Neural progenitor cell (in vitro differentiated cells): ENCODE results near the gene NRM. TPM values are rescaled to one million over a fixed set of nuclear protein-coding genes. Genes with fewer than 3 reads are reported as not detected.

ENCODE experiments used
- DNase-seq: peaks from one replicate; pipeline ENCODE4 v3.0.0-alpha.2; 2016; ENCODE audit warnings: low spot score
- H2AFZ ChIP-seq: fragments of 200-600 bp; sonication (generic); replicated peaks from 2 replicates; pipeline ENCODE4 v1.6.1; 2016; ENCODE audit warnings: antibody characterized with exemption
- H3F3A ChIP-seq: fragments of 200-600 bp; sonication (generic); 2 replicates; pipeline ENCODE4 v1.6.1; 2016; ENCODE audit warnings: antibody characterized with exemption, low read depth
- H3K27ac ChIP-seq: fragments of 200-600 bp; sonication (generic); 2 replicates; pipeline ENCODE4 v1.5.1; 2016; ENCODE audit warnings: mild to moderate bottlenecking
- H3K27me3 ChIP-seq: fragments of 200-600 bp; sonication (generic); 2 replicates; pipeline ENCODE4 v1.6.1; 2016; ENCODE audit warnings: mild to moderate bottlenecking, moderate library complexity
- H3K36me3 ChIP-seq: fragments of 200-600 bp; sonication (generic); 2 replicates; pipeline ENCODE4 v1.5.1; 2016
- H3K4me1 ChIP-seq: fragments of 200-600 bp; sonication (generic); 2 replicates; pipeline ENCODE4 v1.6.1; 2016; ENCODE audit warnings: mixed run types
- H3K4me2 ChIP-seq: fragments of 200-600 bp; sonication (generic); 2 replicates; pipeline ENCODE4 v1.6.1; 2016
- H3K4me3 ChIP-seq: fragments of 200-600 bp; sonication (generic); 2 replicates; pipeline ENCODE4 v1.5.1; 2016
- H3K79me2 ChIP-seq: fragments of 200-600 bp; sonication (generic); 2 replicates; pipeline ENCODE4 v1.6.1; 2016; ENCODE audit warnings: low read depth
- H3K9ac ChIP-seq: fragments of 200-600 bp; sonication (generic); 2 replicates; pipeline ENCODE4 v1.6.1; 2016
- H3K9me3 ChIP-seq: fragments of 200-600 bp; sonication (generic); 2 replicates; pipeline ENCODE4 v1.5.1; 2016; ENCODE audit warnings: low read depth
- H4K20me1 ChIP-seq: fragments of 200-600 bp; sonication (generic); 2 replicates; pipeline ENCODE4 v1.6.1; 2016; ENCODE audit warnings: low read depth
- H3K27ac Mint-ChIP-seq: 3 replicates; pipeline ENCODE4 v1.8.0; 2021; ENCODE audit warnings: mixed read lengths
- H3K27me3 Mint-ChIP-seq: 2 replicates; pipeline ENCODE4 v1.8.0; 2022; ENCODE audit warnings: low read depth, mild to moderate bottlenecking, inconsistent platforms, moderate library complexity, mixed read lengths; ENCODE audit not compliant: insufficient read depth
- H3K36me3 Mint-ChIP-seq: 3 replicates; pipeline ENCODE4 v1.8.0; 2021; ENCODE audit warnings: mixed read lengths
- H3K4me1 Mint-ChIP-seq: 3 replicates; pipeline ENCODE4 v1.8.0; 2021; ENCODE audit warnings: mixed read lengths
- H3K4me3 Mint-ChIP-seq: 3 replicates; pipeline ENCODE4 v1.8.0; 2021; ENCODE audit warnings: mild to moderate bottlenecking, moderate library complexity, mixed read lengths
- H3K9me3 Mint-ChIP-seq: 3 replicates; pipeline ENCODE4 v1.8.0; 2020; ENCODE audit warnings: mixed read lengths
- EZH2 ChIP-seq: fragments of 200-600 bp; sonication (generic); IDR thresholded peaks from 2 replicates; pipeline ENCODE4 v1.6.1; 2017; ENCODE audit warnings: antibody characterized with exemption, mild to moderate bottlenecking, moderate library complexity
- EZH2phosphoT487 ChIP-seq: fragments of 200-600 bp; sonication (generic); IDR thresholded peaks from 2 replicates; pipeline ENCODE4 v1.6.1; 2017; ENCODE audit warnings: antibody characterized with exemption
- total RNA-seq: library from RNA; depleted of rRNA; stranded (reverse); fragments of >200 nt; gene quantifications from 2 replicates; pipeline ENCODE4 v1.2.3, GENCODE V29; 2015; ENCODE audit warnings: low replicate concordance
- TF ChIP-seq, protein P1 (sequence below): fragments of 200-600 bp; sonication (generic); IDR thresholded peaks from 2 replicates; pipeline ENCODE4 v1.5.1; 2017; ENCODE audit warnings: antibody characterized with exemption, mild to moderate bottlenecking

The NRM gene
- total RNA-seq, 1 donor from 2014 or later = 12.4 TPM

DNA sequence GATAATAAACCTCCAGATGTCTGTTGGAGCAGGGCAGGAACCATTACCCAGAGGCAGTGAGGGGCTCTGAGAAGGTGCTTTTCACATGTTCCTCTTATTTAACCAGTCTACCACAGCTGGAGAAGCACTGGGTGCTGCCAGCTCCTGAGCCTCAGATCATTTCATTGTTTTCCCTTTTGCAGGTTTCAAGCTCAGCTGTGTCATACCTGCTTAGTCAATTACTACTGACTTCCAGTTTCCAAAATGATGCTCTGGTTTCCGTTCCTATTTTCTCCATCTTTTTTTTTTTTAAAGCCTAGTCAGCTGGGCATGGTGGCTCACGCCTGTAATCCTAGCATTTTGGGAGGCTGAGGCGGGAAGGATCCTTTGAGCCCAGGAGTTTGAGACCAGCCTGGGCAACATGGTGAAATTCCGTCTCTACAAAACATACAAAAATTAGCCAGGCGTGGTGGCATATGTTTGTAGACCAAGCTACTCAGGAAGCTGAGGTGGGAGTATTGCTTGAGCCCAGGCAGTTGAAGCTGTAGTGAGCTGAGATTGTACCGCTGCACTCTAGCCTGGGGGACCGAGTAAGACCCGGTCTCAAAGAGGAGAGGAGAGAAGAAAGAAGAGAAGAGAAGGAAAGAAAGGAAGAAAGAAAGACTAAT, 45.0 kb upstream of the NRM start:
- no peak overlapping the region for H3K27ac Mint-ChIP-seq
- H3K27me3 Mint-ChIP-seq = peaks cover 3% of the 10 kb centered on the region
- peaks cover 4% of the 10 kb centered on the region for H3F3A ChIP-seq
- no peak overlapping the region for H2AFZ ChIP-seq
- H3K27me3 ChIP-seq = no peaks in the 10 kb centered on the region
- H4K20me1 ChIP-seq = peaks cover 9% of the 10 kb centered on the region
- H3K4me1 Mint-ChIP-seq = peaks cover 12% of the 10 kb centered on the region
- no peak for DNase-seq
- no peak overlapping the region for H3K9ac ChIP-seq
- no peak overlapping the region for H3K4me2 ChIP-seq
- no peaks in the 10 kb centered on the region for H3K4me1 ChIP-seq
- H3K4me3 ChIP-seq = no peak overlapping the region
- peaks cover 39% of the 10 kb centered on the region for H3K36me3 Mint-ChIP-seq
- peak overlapping the region; percentile 24 for H3K4me3 Mint-ChIP-seq
- peaks cover 11% of the 10 kb centered on the region for H3K79me2 ChIP-seq
- no peaks in the 10 kb centered on the region for H3K9me3 ChIP-seq
- H3K9me3 Mint-ChIP-seq = no peaks in the 10 kb centered on the region
- TF ChIP-seq EZH2 (no peak), EZH2phosphoT487 (no peak)
- H3K27ac ChIP-seq = no peak overlapping the region
- no peaks in the 10 kb centered on the region for H3K36me3 ChIP-seq

DNA sequence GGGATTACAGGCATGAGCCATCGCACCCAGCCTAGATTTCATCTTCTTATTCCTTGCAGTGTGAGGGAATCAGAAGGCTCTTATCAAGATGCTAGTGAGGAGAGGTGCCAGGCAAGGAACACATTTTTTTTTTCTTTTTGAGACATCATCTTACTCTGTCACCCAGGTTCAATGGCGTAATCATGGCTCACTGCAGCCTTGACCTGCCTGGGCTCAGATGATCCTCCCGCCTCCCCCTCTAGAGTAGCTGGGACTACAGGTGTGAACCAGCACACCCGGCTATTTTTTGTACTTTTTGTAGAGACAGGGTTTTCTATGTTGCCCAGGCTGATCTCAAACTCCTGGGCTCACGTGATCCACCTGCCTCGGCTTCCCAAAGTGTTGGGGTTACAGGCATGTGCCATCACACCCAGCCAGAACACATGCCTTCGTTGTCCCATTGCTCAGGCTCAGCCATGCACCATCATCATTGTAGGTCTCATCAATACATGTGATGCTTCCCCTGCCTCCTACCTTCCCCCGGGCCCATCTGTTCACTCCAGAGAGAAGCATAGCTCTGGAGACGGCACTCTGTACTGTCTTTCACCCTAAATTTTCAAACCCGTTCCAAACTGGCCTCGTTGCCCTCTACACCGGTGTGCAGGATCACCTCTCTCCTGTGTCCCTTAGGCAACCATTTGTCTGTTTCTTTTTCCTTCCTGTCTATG, 41.6 kb upstream of the NRM start:
- Mint-ChIP-seq H3K4me3 (no peak overlapping the region), H3K36me3 (peaks cover 29% of the 10 kb centered on the region), H3K27ac (no peak overlapping the region), H3K27me3 (peaks cover 3% of the 10 kb centered on the region), H3K4me1 (peaks cover 3% of the 10 kb centered on the region), H3K9me3 (no peaks in the 10 kb centered on the region)
- Histone ChIP-seq H3K36me3 (peaks cover 6% of the 10 kb centered on the region), H3K9me3 (no peaks in the 10 kb centered on the region), H2AFZ (no peak overlapping the region), H3K27ac (no peak overlapping the region), H3K4me1 (no peaks in the 10 kb centered on the region), H4K20me1 (peaks cover 33% of the 10 kb centered on the region), H3K9ac (no peak overlapping the region), H3K4me3 (no peak overlapping the region), H3K27me3 (no peaks in the 10 kb centered on the region), H3F3A (peaks cover 16% of the 10 kb centered on the region), H3K79me2 (no peaks in the 10 kb centered on the region), H3K4me2 (no peak overlapping the region)
- TF ChIP-seq EZH2 (no peak), EZH2phosphoT487 (no peak)
- TF ChIP-seq, protein P1, sequence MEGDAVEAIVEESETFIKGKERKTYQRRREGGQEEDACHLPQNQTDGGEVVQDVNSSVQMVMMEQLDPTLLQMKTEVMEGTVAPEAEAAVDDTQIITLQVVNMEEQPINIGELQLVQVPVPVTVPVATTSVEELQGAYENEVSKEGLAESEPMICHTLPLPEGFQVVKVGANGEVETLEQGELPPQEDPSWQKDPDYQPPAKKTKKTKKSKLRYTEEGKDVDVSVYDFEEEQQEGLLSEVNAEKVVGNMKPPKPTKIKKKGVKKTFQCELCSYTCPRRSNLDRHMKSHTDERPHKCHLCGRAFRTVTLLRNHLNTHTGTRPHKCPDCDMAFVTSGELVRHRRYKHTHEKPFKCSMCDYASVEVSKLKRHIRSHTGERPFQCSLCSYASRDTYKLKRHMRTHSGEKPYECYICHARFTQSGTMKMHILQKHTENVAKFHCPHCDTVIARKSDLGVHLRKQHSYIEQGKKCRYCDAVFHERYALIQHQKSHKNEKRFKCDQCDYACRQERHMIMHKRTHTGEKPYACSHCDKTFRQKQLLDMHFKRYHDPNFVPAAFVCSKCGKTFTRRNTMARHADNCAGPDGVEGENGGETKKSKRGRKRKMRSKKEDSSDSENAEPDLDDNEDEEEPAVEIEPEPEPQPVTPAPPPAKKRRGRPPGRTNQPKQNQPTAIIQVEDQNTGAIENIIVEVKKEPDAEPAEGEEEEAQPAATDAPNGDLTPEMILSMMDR = no peak
- DNase-seq = no peak

DNA sequence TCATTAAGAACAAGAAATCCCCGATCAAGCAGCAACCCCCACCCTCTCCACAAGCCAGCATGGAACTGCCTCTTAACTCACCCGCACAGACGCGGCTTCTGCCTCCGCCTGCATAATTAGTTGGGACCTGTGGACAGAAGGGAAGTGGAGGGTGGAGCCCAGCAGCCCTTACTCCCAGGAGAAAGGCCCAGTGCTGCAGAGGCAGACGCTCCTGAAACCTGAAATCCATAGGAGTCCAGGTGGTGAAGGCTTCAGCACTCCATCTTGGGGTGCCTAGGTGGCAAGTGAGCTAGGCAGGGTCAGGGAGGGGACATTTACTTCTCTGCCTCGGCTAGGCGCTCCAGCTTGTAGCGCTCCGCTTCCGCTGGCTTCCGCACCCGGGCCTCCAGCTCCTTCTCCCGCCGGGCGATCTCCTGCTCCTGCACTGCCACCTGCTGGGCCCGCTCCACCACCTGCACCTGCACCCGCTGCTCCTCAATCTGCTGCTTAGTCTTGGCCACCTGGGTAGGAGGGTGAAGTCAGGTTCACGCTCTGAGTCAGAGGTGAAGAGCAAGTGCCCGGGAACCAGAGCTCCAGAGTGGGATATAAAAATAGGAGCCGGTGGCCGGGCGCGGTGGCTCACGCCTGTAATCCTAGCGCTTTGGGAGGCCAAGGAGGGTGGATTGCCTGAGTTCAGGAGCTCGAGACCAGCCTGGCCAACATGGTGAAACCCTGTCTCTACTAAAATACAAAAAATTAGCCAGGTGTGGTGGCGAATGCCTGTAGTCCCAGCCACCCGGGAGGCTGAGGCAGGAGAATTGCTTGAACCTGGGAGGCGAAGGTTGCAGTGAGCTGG, 40.0 kb upstream of the NRM start:
- no peak overlapping the region for H3K4me3 ChIP-seq
- Mint-ChIP-seq H3K36me3 (peaks cover 24% of the 10 kb centered on the region), H3K27ac (no peak overlapping the region), H3K4me3 (no peak overlapping the region), H3K27me3 (peaks cover under 1% of the 10 kb centered on the region), H3K9me3 (no peaks in the 10 kb centered on the region), H3K4me1 (peaks cover 3% of the 10 kb centered on the region)
- H3K4me2 ChIP-seq = no peak overlapping the region
- H3K9me3 ChIP-seq = no peaks in the 10 kb centered on the region
- H4K20me1 ChIP-seq = peaks cover 43% of the 10 kb centered on the region
- DNase-seq = peak; percentile 77
- H3K9ac ChIP-seq = no peak overlapping the region
- H2AFZ ChIP-seq = no peak overlapping the region
- H3F3A ChIP-seq = peaks cover 32% of the 10 kb centered on the region
- no peaks in the 10 kb centered on the region for H3K27me3 ChIP-seq
- H3K4me1 ChIP-seq = no peaks in the 10 kb centered on the region
- peaks cover 6% of the 10 kb centered on the region for H3K36me3 ChIP-seq
- no peaks in the 10 kb centered on the region for H3K79me2 ChIP-seq
- no peak for TF ChIP-seq EZH2
- TF ChIP-seq, protein P1 = peak; percentile 58
- no peak overlapping the region for H3K27ac ChIP-seq
